Fibroblast of gingiva (primary cell): ENCODE results near the gene HSFX3.
"Not testable (repeated sequence)": the region's sequence is repeated elsewhere in the genome, so short reads cannot be mapped to it uniquely, and the experiment has no call there.

Experiments
- DNase-seq: peaks from one replicate; pipeline ENCODE4 v3.0.0-alpha.2; 2011; ENCODE audit warnings: low read depth

Gene HSFX3

GRCh38 chrX:149549701-149550100, at the start of gene HSFX3:
HSFX3 (minus strand) TSS chrX:149549924; CDS start chrX:149549852, 72 bp downstream.
- DNase-seq: not testable (repeated sequence)

GRCh38 chrX:149598603-149599002, 48.9 kb upstream of the HSFX3 start:
- not testable (repeated sequence) for DNase-seq

- DNase-seq: not testable (repeated sequence)
These were observed 46.2 kb upstream of the HSFX3 start for GRCh38 chrX:149595943-149596342.

GRCh38 chrX:149595214-149595613, 45.5 kb upstream of the HSFX3 start, which contains the start of gene HSFX2:
HSFX2 (minus strand) TSS chrX:149595314; CDS start chrX:149594700, 614 bp downstream.
- DNase-seq: not testable (repeated sequence)

- not testable (repeated sequence) for DNase-seq
These were observed 41.3 kb upstream of the HSFX3 start for GRCh38 chrX:149590993-149591392.

GRCh38 chrX:149587359-149587758, 37.6 kb upstream of the HSFX3 start, which contains the start of gene MAGEA9B:
MAGEA9B (minus strand) TSS chrX:149587459; CDS start chrX:149583179, 4,280 bp downstream.
- DNase-seq: not testable (repeated sequence)

- DNase-seq: not testable (repeated sequence)
These were observed 35.9 kb upstream of the HSFX3 start for GRCh38 chrX:149585631-149586030.

GRCh38 chrX:149573456-149573855, 23.7 kb upstream of the HSFX3 start:
- not testable (repeated sequence) for DNase-seq

GRCh38 chrX:149572743-149573142, 23.0 kb upstream of the HSFX3 start:
- no peak for DNase-seq

GRCh38 chrX:149571770-149572169, 22.0 kb upstream of the HSFX3 start:
- no peak for DNase-seq

- peak; percentile 48 for DNase-seq
These were observed 20.9 kb upstream of the HSFX3 start for GRCh38 chrX:149570668-149571067.

GRCh38 chrX:149569770-149570169, 20.0 kb upstream of the HSFX3 start:
- DNase-seq: no peak

GRCh38 chrX:149568701-149569296, 19.1 kb upstream of the HSFX3 start:
- no peak for DNase-seq

GRCh38 chrX:149567621-149568417, 18.1 kb upstream of the HSFX3 start:
- DNase-seq: no peak

GRCh38 chrX:149563359-149563758, 13.6 kb upstream of the HSFX3 start:
- no peak for DNase-seq

GRCh38 chrX:149555251-149555650, 5.5 kb upstream of the HSFX3 start:
- not testable (repeated sequence) for DNase-seq

- not testable (repeated sequence) for DNase-seq
These were observed 2.2 kb upstream of the HSFX3 start for GRCh38 chrX:149551939-149552248.

GRCh38 chrX:149551245-149551938, 1.7 kb upstream of the HSFX3 start:
- not testable (repeated sequence) for DNase-seq

- DNase-seq: not testable (repeated sequence)
These were observed 730 bp upstream of the HSFX3 start for GRCh38 chrX:149550454-149550853.

GRCh38 chrX:149547782-149548181, 1.9 kb downstream of the HSFX3 start:
- DNase-seq: not testable (repeated sequence)

GRCh38 chrX:149546962-149547361, 2.8 kb downstream of the HSFX3 start:
- DNase-seq: not testable (repeated sequence)
